Smooth muscle cell (in vitro differentiated cells): ENCODE data around the gene TCN2. TPM values are rescaled to one million over a fixed set of nuclear protein-coding genes. Genes with fewer than 3 reads are reported as not detected.

Source experiments
- DNase-seq: peaks from one replicate; lab custom pipeline; 2025; ENCODE audit not compliant: unreplicated experiment; lab: John Stamatoyannopoulos, UW
- H2AFZ ChIP-seq: fragments of 200-600 bp; sonication (generic); 2 replicates; pipeline ENCODE4 v1.6.0; 2016; ENCODE audit warnings: antibody characterized with exemption, low read depth, mild to moderate bottlenecking
- H3F3A ChIP-seq: fragments of 200-600 bp; sonication (generic); 2 replicates; pipeline ENCODE4 v1.6.0; 2017; ENCODE audit warnings: antibody characterized with exemption, low read depth
- H3K27ac ChIP-seq: fragments of 200-600 bp; sonication (generic); 2 replicates; pipeline ENCODE4 v1.5.1; 2016; ENCODE audit warnings: low read depth, mild to moderate bottlenecking
- H3K27me3 ChIP-seq: fragments of 200-600 bp; sonication (generic); 2 replicates; pipeline ENCODE4 v1.6.1; 2016; ENCODE audit warnings: low read depth, mild to moderate bottlenecking
- H3K36me3 ChIP-seq: fragments of 200-600 bp; sonication (generic); 2 replicates; pipeline ENCODE4 v1.5.1; 2016; ENCODE audit warnings: low read depth
- H3K4me1 ChIP-seq: fragments of 200-600 bp; sonication (generic); 2 replicates; pipeline ENCODE4 v1.5.1; 2016; ENCODE audit warnings: low read depth
- H3K4me2 ChIP-seq: fragments of 200-600 bp; sonication (generic); 2 replicates; pipeline ENCODE4 v1.6.0; 2016; ENCODE audit warnings: mild to moderate bottlenecking
- H3K4me3 ChIP-seq: fragments of 200-600 bp; sonication (generic); 2 replicates; pipeline ENCODE4 v1.5.1; 2016; ENCODE audit warnings: mild to moderate bottlenecking
- H3K79me2 ChIP-seq: fragments of 200-600 bp; sonication (generic); 2 replicates; pipeline ENCODE4 v1.6.0; 2016; ENCODE audit warnings: low read depth, mild to moderate bottlenecking
- H3K9ac ChIP-seq: fragments of 200-600 bp; sonication (generic); 2 replicates; pipeline ENCODE4 v1.6.0; 2016; ENCODE audit warnings: low read depth
- H3K9me3 ChIP-seq: fragments of 200-600 bp; sonication (generic); replicated peaks from 2 replicates; pipeline ENCODE4 v1.5.1; 2016; ENCODE audit warnings: low read depth
- H4K20me1 ChIP-seq: fragments of 200-600 bp; sonication (generic); 2 replicates; pipeline ENCODE4 v1.6.0; 2016; ENCODE audit warnings: low read depth
- WGBS: methylation state at CpG from one replicate; pipeline ENCODE4 v1.1.7; 2016; ENCODE audit warnings: low lambda C conversion rate; 5-methylcytosine and 5-hydroxymethylcytosine counted together
- polyA plus RNA-seq: library from polyadenylated mRNA; unstranded; fragments of >200 nt; fragmentation: Nextera tagmentation; extraction: Ambion mirVana; gene quantifications from 2 replicates; pipeline ENCODE4 v1.2.1, GENCODE V29; 2016
- total RNA-seq: library from RNA; depleted of rRNA; stranded (reverse); fragments of >200 nt; gene quantifications from 2 replicates; pipeline ENCODE4 v1.2.3, GENCODE V29; 2014
- TF ChIP-seq, protein P1 (sequence below): fragments of 200-600 bp; sonication (generic); IDR thresholded peaks from 2 replicates; pipeline ENCODE4 v1.5.1; 2017; ENCODE audit warnings: borderline replicate concordance, mild to moderate bottlenecking, antibody characterized with exemption; ENCODE audit not compliant: insufficient read depth, poor library complexity, severe bottlenecking

TCN2 gene
- total and polyA plus RNA-seq, 2 experiments from 2014 or later = 3.3 to 5.2 TPM

- 98% methylated on average over 6 of the region's 6 CpGs for WGBS
- peaks cover 3% of the 10 kb centered on the region for H3K36me3 ChIP-seq
- no peak overlapping the region for H3K4me3 ChIP-seq
- no peaks in the 10 kb centered on the region for H3K27me3 ChIP-seq
- H3K9me3 ChIP-seq = no peaks in the 10 kb centered on the region
- H4K20me1 ChIP-seq = no peaks in the 10 kb centered on the region
- H3K4me1 ChIP-seq = no peaks in the 10 kb centered on the region
- no peak overlapping the region for H3K27ac ChIP-seq
- TF ChIP-seq, protein P1, sequence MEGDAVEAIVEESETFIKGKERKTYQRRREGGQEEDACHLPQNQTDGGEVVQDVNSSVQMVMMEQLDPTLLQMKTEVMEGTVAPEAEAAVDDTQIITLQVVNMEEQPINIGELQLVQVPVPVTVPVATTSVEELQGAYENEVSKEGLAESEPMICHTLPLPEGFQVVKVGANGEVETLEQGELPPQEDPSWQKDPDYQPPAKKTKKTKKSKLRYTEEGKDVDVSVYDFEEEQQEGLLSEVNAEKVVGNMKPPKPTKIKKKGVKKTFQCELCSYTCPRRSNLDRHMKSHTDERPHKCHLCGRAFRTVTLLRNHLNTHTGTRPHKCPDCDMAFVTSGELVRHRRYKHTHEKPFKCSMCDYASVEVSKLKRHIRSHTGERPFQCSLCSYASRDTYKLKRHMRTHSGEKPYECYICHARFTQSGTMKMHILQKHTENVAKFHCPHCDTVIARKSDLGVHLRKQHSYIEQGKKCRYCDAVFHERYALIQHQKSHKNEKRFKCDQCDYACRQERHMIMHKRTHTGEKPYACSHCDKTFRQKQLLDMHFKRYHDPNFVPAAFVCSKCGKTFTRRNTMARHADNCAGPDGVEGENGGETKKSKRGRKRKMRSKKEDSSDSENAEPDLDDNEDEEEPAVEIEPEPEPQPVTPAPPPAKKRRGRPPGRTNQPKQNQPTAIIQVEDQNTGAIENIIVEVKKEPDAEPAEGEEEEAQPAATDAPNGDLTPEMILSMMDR = no peak
- H2AFZ ChIP-seq = no peak overlapping the region
- no peaks in the 10 kb centered on the region for H3K79me2 ChIP-seq
- H3K9ac ChIP-seq = no peak overlapping the region
- H3F3A ChIP-seq = no peaks in the 10 kb centered on the region
- H3K4me2 ChIP-seq = no peak overlapping the region
- DNase-seq = no peak
These were observed 24.9 kb upstream of the TCN2 start for GRCh38 chr22:30582051-30582450.

- Histone ChIP-seq H3K9me3 (no peaks in the 10 kb centered on the region), H2AFZ (no peak overlapping the region), H3K4me2 (no peak overlapping the region), H3K79me2 (no peaks in the 10 kb centered on the region), H3F3A (no peaks in the 10 kb centered on the region), H4K20me1 (no peaks in the 10 kb centered on the region), H3K4me3 (no peak overlapping the region), H3K27ac (no peak overlapping the region), H3K9ac (no peak overlapping the region), H3K4me1 (no peaks in the 10 kb centered on the region), H3K36me3 (no peaks in the 10 kb centered on the region), H3K27me3 (no peaks in the 10 kb centered on the region)
- TF ChIP-seq, protein P1 = no peak
- 80% methylated on average over 13 of the region's 13 CpGs for whole genome bisulfite sequencing
- no peak for DNase-seq
These were observed 24.0 kb upstream of the TCN2 start for GRCh38 chr22:30582788-30583545.

- no peak overlapping the region for H3K4me3 ChIP-seq
- peaks cover 5% of the 10 kb centered on the region for H3K36me3 ChIP-seq
- H3K4me2 ChIP-seq = no peak overlapping the region
- 98% methylated on average over 15 of the region's 15 CpGs for WGBS
- no peak overlapping the region for H2AFZ ChIP-seq
- no peaks in the 10 kb centered on the region for H4K20me1 ChIP-seq
- no peaks in the 10 kb centered on the region for H3K9me3 ChIP-seq
- no peaks in the 10 kb centered on the region for H3K4me1 ChIP-seq
- H3K27me3 ChIP-seq = no peaks in the 10 kb centered on the region
- H3K9ac ChIP-seq = no peak overlapping the region
- TF ChIP-seq, protein P1 = no peak
- H3K27ac ChIP-seq = no peak overlapping the region
- H3K79me2 ChIP-seq = no peaks in the 10 kb centered on the region
- DNase-seq = no peak
- H3F3A ChIP-seq = no peaks in the 10 kb centered on the region
These were observed 22.5 kb upstream of the TCN2 start for GRCh38 chr22:30584441-30584840.

GRCh38 chr22:30586414-30586813 lies 20.6 kb upstream of the TCN2 start:
- Histone ChIP-seq H3K27ac (no peak overlapping the region), H3F3A (no peaks in the 10 kb centered on the region), H3K79me2 (peaks cover 19% of the 10 kb centered on the region), H3K9me3 (no peaks in the 10 kb centered on the region), H3K4me3 (no peak overlapping the region), H3K27me3 (no peaks in the 10 kb centered on the region), H3K9ac (no peak overlapping the region), H3K36me3 (peaks cover 5% of the 10 kb centered on the region), H3K4me1 (peaks cover 7% of the 10 kb centered on the region), H2AFZ (no peak overlapping the region), H4K20me1 (no peaks in the 10 kb centered on the region), H3K4me2 (no peak overlapping the region)
- TF ChIP-seq, protein P1 = no peak
- no peak for DNase-seq
- 99% methylated on average over 8 of the region's 8 CpGs for WGBS
